HG02981 (cell line): Measurements from ENCODE around the gene SAMD8.
"Not testable (repeated sequence)": the region's sequence is repeated elsewhere in the genome, so short reads cannot be mapped to it uniquely, and the experiment has no call there.

Source experiments
- ATAC-seq: cut with Tn5 transposase; IDR thresholded peaks from one replicate; pipeline ENCODE4 v1.9.1; 2021; ENCODE audit warnings: mild to moderate bottlenecking, moderate library complexity; ENCODE audit not compliant: unreplicated experiment

Gene SAMD8

GRCh38 chr10:75191821-75192568 is 80.5 kb downstream of the SAMD8 start:
- no peak for ATAC-seq

- not testable (repeated sequence) for ATAC-seq
Observed at GRCh38 chr10:75194625-75195024, 83.2 kb downstream of the SAMD8 start.

DNA sequence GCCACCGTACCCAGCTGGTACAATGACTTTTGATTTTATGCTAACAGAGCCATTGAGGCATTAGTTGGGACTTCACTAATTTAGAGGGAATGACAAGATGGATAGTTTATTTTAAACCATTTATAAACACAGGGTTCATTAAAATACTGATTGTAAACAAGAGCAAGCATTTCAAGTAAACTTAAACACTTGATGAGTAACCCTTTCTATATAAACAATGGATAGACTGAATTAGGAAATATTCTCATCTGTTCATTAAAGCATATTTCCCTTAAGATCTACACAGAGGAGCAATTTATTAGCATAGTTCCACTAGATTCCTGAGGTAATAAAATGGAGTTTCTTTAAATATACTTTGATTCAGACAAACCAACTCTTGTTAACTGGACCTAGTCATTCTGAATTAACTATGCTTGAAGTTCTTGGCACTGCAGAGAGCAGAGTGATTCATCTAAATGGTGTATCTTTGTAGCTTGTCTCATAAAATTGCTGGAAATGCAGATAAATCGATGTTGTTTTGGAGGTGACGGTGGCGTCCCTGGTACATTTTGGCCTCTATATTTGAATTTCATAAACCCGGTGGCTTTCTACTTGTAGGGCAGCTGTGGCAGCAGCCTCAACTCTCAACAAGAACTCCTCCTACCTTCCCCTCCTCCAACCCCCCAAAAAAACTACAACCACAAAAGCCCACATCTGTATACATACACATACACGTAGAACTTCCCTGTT is 83.7 kb downstream of the SAMD8 start:
- no peak for ATAC-seq

DNA sequence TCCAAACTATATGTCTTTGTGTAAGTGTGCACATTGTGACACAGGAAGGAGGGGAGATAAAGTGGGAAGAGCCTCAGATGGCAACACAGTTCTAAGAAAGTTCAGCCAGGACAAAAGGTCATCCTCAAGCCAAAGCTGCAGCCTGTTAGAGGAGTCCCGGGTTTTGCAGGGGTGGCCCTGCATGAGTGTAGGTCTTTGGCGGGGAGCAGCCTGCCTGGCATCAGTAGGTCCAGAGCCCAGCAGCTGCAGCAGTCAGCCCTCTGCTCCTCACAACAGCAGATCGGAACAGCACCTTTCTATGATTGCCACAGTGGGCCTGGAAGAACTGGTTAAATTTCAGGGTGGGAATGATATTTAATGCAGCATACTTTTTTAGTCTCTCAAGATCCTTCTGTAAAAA is 85.6 kb downstream of the SAMD8 start:
- ATAC-seq = no peak

- no peak for ATAC-seq
Observed at GRCh38 chr10:75197906-75198305, 86.5 kb downstream of the SAMD8 start.

- not testable (repeated sequence) for ATAC-seq
Observed at GRCh38 chr10:75199949-75200348, 88.5 kb downstream of the SAMD8 start.

DNA sequence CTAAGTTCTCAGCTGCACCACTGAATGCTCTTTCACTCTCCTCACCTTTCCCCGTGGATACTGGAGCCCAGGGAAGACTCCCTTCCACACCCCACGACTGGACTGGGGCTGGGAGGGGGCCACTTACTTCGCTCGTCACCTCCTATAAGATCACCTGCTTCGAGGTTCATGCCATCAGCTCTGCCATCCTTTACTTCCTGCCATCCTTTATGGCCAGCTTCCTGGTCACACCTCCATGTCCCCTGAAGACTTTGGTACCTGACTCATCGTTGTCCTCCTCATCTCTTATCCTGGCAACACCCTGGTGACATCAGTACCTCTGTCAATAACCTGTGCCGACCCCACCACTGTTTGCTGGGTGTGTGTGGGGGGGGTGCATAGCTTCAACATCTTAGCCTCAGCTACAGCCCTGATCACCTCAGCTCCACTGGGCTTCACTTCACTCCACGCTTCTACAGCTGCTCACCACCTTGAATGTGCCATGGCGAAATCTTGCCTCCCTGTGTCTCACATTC is 90.4 kb downstream of the SAMD8 start:
- no peak for ATAC-seq

DNA sequence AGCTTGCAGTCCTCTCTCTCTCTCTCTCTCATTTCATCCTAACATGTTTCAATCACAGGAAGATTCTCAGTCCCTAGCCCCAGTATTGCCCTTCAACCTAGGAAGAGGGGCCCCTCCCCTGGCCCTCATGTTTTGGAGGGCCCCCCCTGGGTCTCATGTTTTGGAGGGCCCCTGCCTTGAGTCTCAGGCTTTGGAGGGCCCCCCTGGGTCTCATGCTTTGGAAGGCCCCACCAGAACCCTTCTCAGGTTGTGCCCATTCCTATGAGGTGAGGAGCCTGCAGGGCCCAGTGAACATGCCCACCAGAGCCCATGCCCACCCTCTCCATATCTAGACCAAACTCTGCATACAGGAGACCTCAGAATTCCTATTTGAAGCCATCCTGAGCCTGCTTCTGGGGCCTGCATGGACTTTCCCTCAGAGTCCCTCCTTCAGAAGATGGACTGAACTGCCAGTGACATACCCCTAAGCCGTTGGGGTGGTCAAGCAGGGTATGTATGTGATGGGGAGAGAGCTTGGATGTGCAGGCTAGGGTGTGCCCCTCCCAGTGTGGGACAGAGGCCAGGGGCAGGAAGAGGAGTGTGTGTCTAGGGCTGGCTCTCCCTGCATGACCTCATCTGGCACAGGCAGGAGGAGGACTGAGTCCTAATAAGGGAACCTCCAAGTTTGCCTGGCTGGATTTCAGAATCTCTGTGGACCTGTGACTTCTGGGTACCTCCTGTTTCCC is 91.0 kb downstream of the SAMD8 start:
- ATAC-seq = no peak

- not testable (repeated sequence) for ATAC-seq
Observed at GRCh38 chr10:75203046-75203620, 91.7 kb downstream of the SAMD8 start.

DNA sequence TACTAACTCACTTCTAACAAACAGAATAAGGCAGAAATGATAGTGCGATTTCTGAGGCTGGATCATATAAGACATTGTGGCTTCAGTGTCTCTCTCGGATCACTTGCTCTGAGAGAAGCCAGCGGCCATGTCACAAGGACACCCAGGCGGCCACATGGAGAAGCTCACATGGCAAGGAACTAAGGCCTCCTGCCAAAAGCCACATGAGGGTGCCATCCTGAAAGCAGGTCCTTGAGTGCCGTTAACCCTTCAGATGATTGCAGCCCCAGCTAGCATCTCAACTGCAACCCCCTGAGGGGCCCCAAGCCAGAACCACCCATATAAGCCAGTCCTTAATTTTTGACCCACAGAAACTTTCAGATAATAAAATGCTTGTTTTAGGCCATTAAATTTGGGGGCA is 92.3 kb downstream of the SAMD8 start:
- no peak for ATAC-seq

GRCh38 chr10:75205908-75206307 is 94.5 kb downstream of the SAMD8 start:
- no peak for ATAC-seq

DNA sequence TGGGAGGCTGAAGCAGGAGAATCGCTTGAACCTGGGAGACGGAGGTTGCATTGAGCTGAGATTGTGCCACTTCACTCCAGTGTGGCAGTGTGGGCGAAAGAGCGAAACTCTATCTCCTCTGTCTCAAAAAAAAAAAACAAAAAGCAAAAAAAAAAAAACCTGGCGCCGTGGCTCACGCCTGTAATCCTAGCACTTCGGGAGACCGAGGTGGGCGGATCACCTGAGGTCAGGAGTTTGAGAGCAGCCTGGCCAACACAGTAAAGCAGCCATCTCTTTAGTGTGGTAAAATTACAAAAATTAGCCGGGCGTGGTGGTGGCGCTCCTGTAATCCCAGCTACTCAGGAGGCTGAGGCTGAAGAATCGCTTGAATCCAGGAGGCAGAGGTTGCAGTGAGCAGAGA is 95.2 kb downstream of the SAMD8 start:
- ATAC-seq = not testable (repeated sequence)

DNA sequence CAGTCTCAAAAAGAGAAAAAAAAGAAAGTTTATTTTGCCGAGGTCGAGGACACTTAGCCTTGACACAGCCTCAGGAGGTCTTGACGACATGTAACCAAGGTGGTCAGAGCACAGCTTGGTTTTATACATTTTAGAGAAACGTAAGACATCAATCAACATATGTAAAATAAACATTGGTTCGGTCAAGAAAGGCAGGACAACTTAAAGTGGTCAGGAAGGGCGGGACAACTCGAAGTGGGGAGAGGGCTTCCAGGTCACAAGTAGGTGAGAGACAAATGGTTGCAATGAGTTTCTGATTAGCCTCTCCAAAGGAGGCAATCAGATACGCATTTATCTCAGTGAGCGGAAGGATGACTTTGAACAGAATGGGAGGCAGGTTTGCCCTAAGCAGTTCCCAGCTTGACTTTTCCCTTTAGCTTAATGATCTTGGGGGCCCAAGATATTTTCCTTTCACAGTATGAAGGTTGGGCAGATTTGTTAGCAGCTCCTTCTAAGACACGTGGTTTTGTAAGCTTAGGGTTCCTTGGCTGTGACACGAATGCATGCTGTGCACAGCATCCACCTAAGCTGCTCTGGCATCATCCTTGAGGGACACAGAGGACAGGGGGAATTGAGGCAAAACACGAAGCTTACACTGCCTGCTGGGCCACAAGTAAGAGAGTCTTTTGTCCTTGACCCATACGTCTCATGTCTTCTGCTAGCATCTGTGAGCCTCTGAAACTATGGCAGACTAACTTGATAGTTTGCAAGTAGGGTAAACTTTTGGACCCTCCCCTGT is 95.8 kb downstream of the SAMD8 start:
- no peak for ATAC-seq

DNA sequence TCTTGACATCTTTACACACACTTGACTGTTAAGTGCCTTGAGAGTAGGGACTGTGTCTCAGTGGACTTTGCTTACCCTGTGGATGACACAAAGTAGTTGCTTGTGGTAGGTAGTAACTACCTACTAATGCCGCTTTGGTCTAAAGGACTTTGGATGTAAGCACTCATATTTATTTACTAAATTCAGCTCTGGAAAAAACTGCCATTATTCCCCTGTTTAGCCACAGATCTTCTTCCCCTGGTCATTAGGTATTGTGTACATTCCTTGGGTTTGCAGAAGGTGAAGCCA is 96.3 kb downstream of the SAMD8 start:
- ATAC-seq = no peak

GRCh38 chr10:75208181-75208580 is 96.7 kb downstream of the SAMD8 start:
- ATAC-seq = no peak

DNA sequence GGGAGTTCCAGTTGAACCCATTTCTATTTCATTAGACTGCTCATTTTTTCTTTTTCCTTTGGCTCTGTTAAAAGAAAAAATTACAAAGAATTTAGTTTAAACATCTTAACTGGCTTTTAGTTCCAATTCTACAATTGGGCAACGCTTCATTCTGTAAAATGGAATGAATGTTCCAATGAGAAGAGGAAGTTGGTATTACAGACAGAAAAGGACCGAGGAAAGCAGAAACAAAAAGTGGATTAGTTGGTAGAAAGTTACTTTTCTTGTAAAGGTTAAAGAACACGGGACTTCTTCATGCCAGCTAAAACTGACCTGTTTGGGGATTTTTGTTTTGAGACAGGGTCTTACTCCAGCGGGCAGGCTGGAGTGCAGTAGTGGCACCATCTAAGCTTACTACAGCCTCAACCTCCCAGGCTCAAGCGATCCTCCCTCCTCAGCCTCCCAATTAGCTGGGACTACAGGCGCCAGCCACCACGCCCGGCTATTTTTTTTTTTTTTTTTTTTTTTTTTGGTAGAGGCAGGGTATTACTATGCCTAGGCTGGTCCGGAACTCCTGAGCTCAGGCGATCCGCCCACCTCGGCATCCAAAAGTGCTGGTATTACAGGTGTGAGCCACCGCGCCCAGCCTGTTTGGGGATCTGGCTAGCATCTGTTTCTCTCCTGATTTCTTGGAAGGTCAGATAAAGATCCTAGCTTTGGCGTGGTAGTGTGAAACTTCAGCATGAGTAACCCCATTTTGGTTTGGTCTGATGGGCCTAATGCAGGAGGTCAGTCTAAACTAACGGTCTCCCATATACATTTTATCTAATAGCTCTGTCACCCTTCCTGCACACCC is 97.8 kb downstream of the SAMD8 start:
- no peak for ATAC-seq

GRCh38 chr10:75209921-75210281 is 98.4 kb downstream of the SAMD8 start:
- ATAC-seq = peak; percentile 39

GRCh38 chr10:75210282-75211006 is 99.0 kb downstream of the SAMD8 start, which contains the start of gene VDAC2:
Gene VDAC2 (plus strand): TSS chr10:75210796. CDS start chr10:75211159, 363 bp downstream.
- peak; percentile 83 for ATAC-seq
